DND-41 (cell line): ENCODE data around the gene ARRB1.

Experiments
- EZH2 ChIP-seq: IDR thresholded peaks from 3 replicates; pipeline ENCODE4 v1.6.1; 2012; ENCODE audit warnings: borderline replicate concordance, low read depth, mild to moderate bottlenecking, moderate library complexity, low read length, inconsistent platforms; ENCODE audit not compliant: severe bottlenecking
- TF ChIP-seq, protein P1 (sequence below): IDR thresholded peaks from 2 replicates; pipeline ENCODE4 v1.5.1; 2012; ENCODE audit warnings: borderline replicate concordance, low read length, moderate library complexity, mild to moderate bottlenecking; ENCODE audit not compliant: poor library complexity, severe bottlenecking; ENCODE audit errors: extremely low read depth

DNA sequence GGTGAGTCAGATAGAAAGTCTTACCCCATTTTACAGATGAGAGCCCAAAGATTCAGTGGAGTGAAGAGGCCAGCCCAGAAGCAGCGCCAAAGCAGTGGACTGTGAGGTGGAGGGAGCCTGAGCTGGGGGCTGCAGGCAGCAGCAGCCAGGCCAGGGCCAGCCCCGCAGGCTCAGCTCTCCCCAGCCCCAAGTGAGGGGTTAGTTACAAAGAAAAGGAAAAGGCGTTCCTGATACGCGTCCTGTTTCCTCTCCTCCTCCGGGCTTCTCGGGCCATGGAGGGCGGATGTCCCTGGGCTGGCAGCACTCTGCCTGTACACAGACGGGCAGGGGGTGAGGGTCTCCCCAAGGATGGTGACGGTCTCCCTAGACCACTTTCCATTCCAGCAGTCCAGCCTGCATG is 44.9 kb downstream of the ARRB1 start:
- TF ChIP-seq, protein P1, sequence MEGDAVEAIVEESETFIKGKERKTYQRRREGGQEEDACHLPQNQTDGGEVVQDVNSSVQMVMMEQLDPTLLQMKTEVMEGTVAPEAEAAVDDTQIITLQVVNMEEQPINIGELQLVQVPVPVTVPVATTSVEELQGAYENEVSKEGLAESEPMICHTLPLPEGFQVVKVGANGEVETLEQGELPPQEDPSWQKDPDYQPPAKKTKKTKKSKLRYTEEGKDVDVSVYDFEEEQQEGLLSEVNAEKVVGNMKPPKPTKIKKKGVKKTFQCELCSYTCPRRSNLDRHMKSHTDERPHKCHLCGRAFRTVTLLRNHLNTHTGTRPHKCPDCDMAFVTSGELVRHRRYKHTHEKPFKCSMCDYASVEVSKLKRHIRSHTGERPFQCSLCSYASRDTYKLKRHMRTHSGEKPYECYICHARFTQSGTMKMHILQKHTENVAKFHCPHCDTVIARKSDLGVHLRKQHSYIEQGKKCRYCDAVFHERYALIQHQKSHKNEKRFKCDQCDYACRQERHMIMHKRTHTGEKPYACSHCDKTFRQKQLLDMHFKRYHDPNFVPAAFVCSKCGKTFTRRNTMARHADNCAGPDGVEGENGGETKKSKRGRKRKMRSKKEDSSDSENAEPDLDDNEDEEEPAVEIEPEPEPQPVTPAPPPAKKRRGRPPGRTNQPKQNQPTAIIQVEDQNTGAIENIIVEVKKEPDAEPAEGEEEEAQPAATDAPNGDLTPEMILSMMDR = no peak
- TF ChIP-seq EZH2 = no peak
